ENCODE measurements around the gene RNF214. TPM values are rescaled to one million over a fixed set of nuclear protein-coding genes. Genes with fewer than 3 reads are reported as not detected.
A peak's percentile ranks its signal among the peaks of the same experiment; 100 is the strongest.

Gene RNF214
- polyA plus RNA-seq, 4 donors: 6.9 to 17.8 (median 8.9) TPM

GRCh38 chr11:117217141-117218084, 15.1 kb upstream of the RNF214 start:
- FAIRE-seq (no peak), DNase-seq (no peak)
- H3K27ac ChIP-seq (ENCODE audit: low read depth in 1 of 3, low read length in 2 of 3): peak overlapping the region in 2 of 3 donors; percentile 57 to 83
- no peak overlapping the region for H3K4me3 ChIP-seq (ENCODE audit: low read depth in 1 of 3, low read length in 3 of 3)
- H3K36me3 ChIP-seq (ENCODE audit: control insufficient read depth in 3 of 3, insufficient read depth in 2 of 3, low read depth in 1 of 3, low read length in 3 of 3): peaks cover 17 to 73% (median 40%) of the 10 kb centered on the region in 3 donors
- peaks cover 7 to 33% (median 19%) of the 10 kb centered on the region in 3 donors for H3K4me1 ChIP-seq (ENCODE audit: control insufficient read depth in 3 of 3, insufficient read depth in 2 of 3, low read depth in 1 of 3, low read length in 2 of 3)
- no peaks in the 10 kb centered on the region for H3K27me3 ChIP-seq (ENCODE audit: control insufficient read depth in 3 of 3, insufficient read depth in 3 of 3, low read length in 3 of 3)
- 76 to 93% (median 86%) methylated on average over 11 of the region's 11 CpGs for WGBS, 3 donors
- H3K9me3 ChIP-seq (ENCODE audit: control insufficient read depth in 2 of 2, insufficient read depth in 1 of 2, low read depth in 1 of 2, low read length in 1 of 2): no peaks in the 10 kb centered on the region

DNA sequence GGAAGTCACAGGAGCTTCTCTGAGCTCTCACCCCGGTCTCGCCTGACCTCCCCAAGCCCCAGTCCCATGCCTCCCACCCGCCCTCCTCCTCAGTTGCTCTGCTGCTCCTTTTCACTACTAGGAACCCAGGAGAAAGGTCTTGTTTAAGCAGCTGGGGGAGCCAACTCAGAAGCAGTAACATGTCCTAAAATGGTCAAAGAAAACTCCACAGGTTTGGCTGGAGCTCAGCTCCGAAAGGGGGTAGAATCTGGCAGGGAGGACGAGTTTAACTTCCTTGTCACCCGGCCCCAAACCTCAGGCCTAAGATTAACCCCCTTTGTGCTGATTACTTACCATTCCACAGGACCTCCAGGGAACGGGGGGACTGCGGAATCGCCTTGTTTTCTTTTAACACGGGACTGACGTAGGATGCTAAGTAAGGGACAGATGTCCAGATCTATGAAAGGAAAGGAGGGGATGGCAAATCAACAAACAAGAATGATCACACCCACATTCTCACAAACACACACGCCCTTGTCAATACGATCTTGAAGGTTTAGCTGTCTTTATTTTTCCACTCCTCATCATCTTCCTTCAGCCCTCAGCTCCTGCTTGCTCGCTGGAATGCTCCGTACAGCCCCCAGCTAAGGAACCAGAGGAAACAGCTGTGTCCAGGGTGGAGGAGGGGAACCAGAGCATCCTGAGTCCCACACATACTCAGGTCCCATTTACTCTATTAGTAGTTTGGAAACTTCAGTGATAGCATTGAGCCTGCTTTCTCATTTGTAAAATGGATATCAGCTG, 14.1 kb upstream of the RNF214 start:
- peak overlapping the region in 2 of 3 donors; percentile 57 to 83 for H3K27ac ChIP-seq (ENCODE audit: low read depth in 1 of 3, low read length in 2 of 3)
- DNase-seq (no peak), FAIRE-seq (no peak)
- peaks cover 17 to 72% (median 39%) of the 10 kb centered on the region in 3 donors for H3K36me3 ChIP-seq (ENCODE audit: control insufficient read depth in 3 of 3, insufficient read depth in 2 of 3, low read depth in 1 of 3, low read length in 3 of 3)
- no peak overlapping the region for H3K4me3 ChIP-seq (ENCODE audit: low read depth in 1 of 3, low read length in 3 of 3)
- no peaks in the 10 kb centered on the region for H3K27me3 ChIP-seq (ENCODE audit: control insufficient read depth in 3 of 3, insufficient read depth in 3 of 3, low read length in 3 of 3)
- H3K9me3 ChIP-seq (ENCODE audit: control insufficient read depth in 2 of 2, insufficient read depth in 1 of 2, low read depth in 1 of 2, low read length in 1 of 2): no peaks in the 10 kb centered on the region
- H3K4me1 ChIP-seq (ENCODE audit: control insufficient read depth in 3 of 3, insufficient read depth in 2 of 3, low read depth in 1 of 3, low read length in 2 of 3): peaks cover 7 to 34% (median 19%) of the 10 kb centered on the region in 3 donors
- WGBS, 3 donors: 73 to 81% (median 75%) methylated on average over 15 of the region's 15 CpGs

- Histone ChIP-seq H3K4me3 (ENCODE audit: low read depth in 1 of 3, low read length in 3 of 3) (no peak overlapping the region), H3K27me3 (ENCODE audit: control insufficient read depth in 3 of 3, insufficient read depth in 3 of 3, low read length in 3 of 3) (no peaks in the 10 kb centered on the region), H3K36me3 (ENCODE audit: control insufficient read depth in 3 of 3, insufficient read depth in 2 of 3, low read depth in 1 of 3, low read length in 3 of 3) (peaks cover 17 to 77% (median 36%) of the 10 kb centered on the region in 3 donors), H3K27ac (ENCODE audit: low read depth in 1 of 3, low read length in 2 of 3) (peak overlapping the region in 1 of 3 donors; percentile 42), H3K4me1 (ENCODE audit: control insufficient read depth in 3 of 3, insufficient read depth in 2 of 3, low read depth in 1 of 3, low read length in 2 of 3) (peaks cover 7 to 40% (median 22%) of the 10 kb centered on the region in 3 donors), H3K9me3 (ENCODE audit: control insufficient read depth in 2 of 2, insufficient read depth in 1 of 2, low read depth in 1 of 2, low read length in 1 of 2) (no peaks in the 10 kb centered on the region)
- FAIRE-seq (no peak), DNase-seq (no peak)
- 88 to 91% (median 89%) methylated on average over 9 of the region's 9 CpGs for WGBS, 3 donors
Measured at GRCh38 chr11:117219001-117219400, 13.5 kb upstream of the RNF214 start.

DNA sequence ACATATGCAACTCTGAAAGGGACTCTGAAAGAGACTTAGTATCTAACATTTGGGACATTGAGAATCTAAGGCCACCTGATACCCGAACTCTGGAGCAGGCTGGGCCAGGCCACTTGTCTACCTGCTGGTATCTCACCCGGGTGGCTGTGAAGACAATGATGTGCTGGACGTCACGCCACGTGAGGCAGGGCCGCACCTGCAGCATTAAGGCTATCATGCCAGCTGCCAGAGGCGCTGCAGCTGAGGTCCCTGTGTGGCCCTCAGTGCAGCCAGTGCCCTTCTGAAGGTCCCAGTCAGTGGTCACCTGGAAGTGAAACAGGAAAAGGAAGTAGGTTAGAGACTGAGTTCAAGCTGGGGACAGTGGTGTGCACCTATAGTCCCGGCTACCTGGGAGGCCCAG, 13.0 kb upstream of the RNF214 start:
- H3K4me1 ChIP-seq (ENCODE audit: control insufficient read depth in 3 of 3, insufficient read depth in 2 of 3, low read depth in 1 of 3, low read length in 2 of 3): peaks cover 7 to 45% (median 23%) of the 10 kb centered on the region in 3 donors
- no peak overlapping the region for H3K4me3 ChIP-seq (ENCODE audit: low read depth in 1 of 3, low read length in 3 of 3)
- no peak for FAIRE-seq
- no peaks in the 10 kb centered on the region for H3K9me3 ChIP-seq (ENCODE audit: control insufficient read depth in 2 of 2, insufficient read depth in 1 of 2, low read depth in 1 of 2, low read length in 1 of 2)
- H3K36me3 ChIP-seq (ENCODE audit: control insufficient read depth in 3 of 3, insufficient read depth in 2 of 3, low read depth in 1 of 3, low read length in 3 of 3): peaks cover 17 to 79% (median 36%) of the 10 kb centered on the region in 3 donors
- peak overlapping the region in 2 of 3 donors; percentile 61 to 67 for H3K27ac ChIP-seq (ENCODE audit: low read depth in 1 of 3, low read length in 2 of 3)
- no peaks in the 10 kb centered on the region for H3K27me3 ChIP-seq (ENCODE audit: control insufficient read depth in 3 of 3, insufficient read depth in 3 of 3, low read length in 3 of 3)
- WGBS, 3 donors: 78 to 85% (median 82%) methylated on average over 8 of the region's 8 CpGs
- DNase-seq: no peak

- Histone ChIP-seq H3K9me3 (ENCODE audit: control insufficient read depth in 2 of 2, insufficient read depth in 1 of 2, low read depth in 1 of 2, low read length in 1 of 2) (no peaks in the 10 kb centered on the region), H3K27ac (ENCODE audit: low read depth in 1 of 3, low read length in 2 of 3) (peak overlapping the region in 2 of 3 donors; percentile 61 to 78), H3K36me3 (ENCODE audit: control insufficient read depth in 3 of 3, insufficient read depth in 2 of 3, low read depth in 1 of 3, low read length in 3 of 3) (peaks cover 15 to 77% (median 33%) of the 10 kb centered on the region in 3 donors), H3K27me3 (ENCODE audit: control insufficient read depth in 3 of 3, insufficient read depth in 3 of 3, low read length in 3 of 3) (no peaks in the 10 kb centered on the region), H3K4me1 (ENCODE audit: control insufficient read depth in 3 of 3, insufficient read depth in 2 of 3, low read depth in 1 of 3, low read length in 2 of 3) (peaks cover 7 to 49% (median 23%) of the 10 kb centered on the region in 3 donors), H3K4me3 (ENCODE audit: low read depth in 1 of 3, low read length in 3 of 3) (no peak overlapping the region)
- WGBS, 3 donors: 60 to 80% (median 61%) methylated on average over 4 of the region's 4 CpGs
- DNase-seq (peak in 1 of 2 donors; percentile 40), FAIRE-seq (no peak)
Measured at GRCh38 chr11:117219995-117220394, 12.5 kb upstream of the RNF214 start.

- no peak for DNase-seq
- Histone ChIP-seq H3K4me3 (ENCODE audit: low read depth in 1 of 3, low read length in 3 of 3) (no peak overlapping the region), H3K9me3 (ENCODE audit: control insufficient read depth in 2 of 2, insufficient read depth in 1 of 2, low read depth in 1 of 2, low read length in 1 of 2) (no peaks in the 10 kb centered on the region), H3K27me3 (ENCODE audit: control insufficient read depth in 3 of 3, insufficient read depth in 3 of 3, low read length in 3 of 3) (no peaks in the 10 kb centered on the region), H3K27ac (ENCODE audit: low read depth in 1 of 3, low read length in 2 of 3) (peak overlapping the region in 2 of 3 donors; percentile 61 to 78), H3K36me3 (ENCODE audit: control insufficient read depth in 3 of 3, insufficient read depth in 2 of 3, low read depth in 1 of 3, low read length in 3 of 3) (peaks cover 15 to 80% (median 35%) of the 10 kb centered on the region in 3 donors), H3K4me1 (ENCODE audit: control insufficient read depth in 3 of 3, insufficient read depth in 2 of 3, low read depth in 1 of 3, low read length in 2 of 3) (peaks cover 7 to 54% (median 23%) of the 10 kb centered on the region in 3 donors)
- 70 to 88% (median 88%) methylated on average over 9 of the region's 9 CpGs for WGBS, 3 donors
- no peak for FAIRE-seq
Measured at GRCh38 chr11:117220568-117220967, 11.9 kb upstream of the RNF214 start.

DNA sequence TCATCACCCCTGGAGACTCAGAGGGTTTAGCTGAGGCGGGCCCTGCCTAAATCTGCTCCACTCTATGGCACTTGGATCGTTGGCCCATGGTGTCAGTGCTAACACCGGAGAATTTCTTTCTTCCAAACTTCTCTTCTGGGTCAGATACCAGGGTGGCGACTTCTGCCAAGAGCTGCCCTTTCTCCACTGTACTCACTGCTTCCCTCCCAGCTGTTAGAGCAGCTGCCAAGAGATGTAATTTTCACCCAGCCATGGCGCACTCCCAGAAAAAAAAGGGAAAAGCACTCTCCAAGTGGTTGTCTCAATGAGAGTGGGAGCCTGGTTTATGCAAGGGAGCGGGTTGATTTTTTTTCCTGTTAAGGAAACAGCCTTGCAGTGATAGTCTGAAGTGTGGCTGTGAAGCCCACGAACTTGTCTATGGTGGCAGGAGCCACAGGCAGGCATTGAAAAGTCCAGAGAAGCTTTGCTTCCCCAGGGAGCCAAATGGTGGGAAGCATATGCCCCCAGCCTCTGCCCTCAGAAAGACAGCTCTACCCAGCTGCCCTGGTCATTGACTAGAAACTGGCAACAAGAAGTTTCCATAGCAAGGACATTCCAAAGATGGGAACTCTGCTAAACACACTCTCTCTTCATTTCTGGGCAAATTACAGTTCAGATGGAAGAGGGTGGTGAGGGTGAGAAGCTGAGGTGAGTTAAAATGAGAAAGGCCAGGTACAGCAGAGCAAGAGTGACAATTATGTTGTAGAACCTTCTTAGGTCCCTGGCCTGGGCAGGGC, 11.3 kb upstream of the RNF214 start:
- peaks cover 15 to 81% (median 32%) of the 10 kb centered on the region in 3 donors for H3K36me3 ChIP-seq (ENCODE audit: control insufficient read depth in 3 of 3, insufficient read depth in 2 of 3, low read depth in 1 of 3, low read length in 3 of 3)

More for the DNA sequence above, 11.3 kb upstream of the RNF214 start:
- peaks cover 7 to 56% (median 23%) of the 10 kb centered on the region in 3 donors for H3K4me1 ChIP-seq (ENCODE audit: control insufficient read depth in 3 of 3, insufficient read depth in 2 of 3, low read depth in 1 of 3, low read length in 2 of 3)
- FAIRE-seq (no peak), DNase-seq (no peak)
- no peak overlapping the region for H3K4me3 ChIP-seq (ENCODE audit: low read depth in 1 of 3, low read length in 3 of 3)
- H3K27ac ChIP-seq (ENCODE audit: low read depth in 1 of 3, low read length in 2 of 3): peak overlapping the region in 2 of 3 donors; percentile 61 to 78
- H3K9me3 ChIP-seq (ENCODE audit: control insufficient read depth in 2 of 2, insufficient read depth in 1 of 2, low read depth in 1 of 2, low read length in 1 of 2): no peaks in the 10 kb centered on the region
- 66 to 84% (median 83%) methylated on average over 7 of the region's 7 CpGs for WGBS, 3 donors
- H3K27me3 ChIP-seq (ENCODE audit: control insufficient read depth in 3 of 3, insufficient read depth in 3 of 3, low read length in 3 of 3): no peaks in the 10 kb centered on the region
